Hematopoietic multipotent progenitor cell treated with erythropoietin and hydrocortisone succinate and interleukin-3 and kit ligand, for 4 days (in vitro differentiated cells): Measurements from ENCODE around the gene GPR37.
A peak's percentile ranks its signal among the peaks of the same experiment; 100 is the strongest.

ENCODE experiments used
- DNase-seq: peaks from one replicate; pipeline ENCODE4 v3.0.0-alpha.2; 2015

Gene GPR37

GRCh38 chr7:124765401-124766352 is at the start of gene GPR37:
Gene GPR37, minus strand, starts transcription at chr7:124765792. Its CDS starts 816 bp downstream, at chr7:124764976.
- peak; percentile 70 for DNase-seq

GRCh38 chr7:124813994-124814798 is 48.6 kb upstream of the GPR37 start:
- peak; percentile 27 for DNase-seq

GRCh38 chr7:124812764-124813163 is 47.2 kb upstream of the GPR37 start:
- no peak for DNase-seq

- DNase-seq: no peak
Observed at GRCh38 chr7:124811341-124811740, 45.7 kb upstream of the GPR37 start.

- DNase-seq: no peak
Observed at GRCh38 chr7:124810605-124811004, 45.0 kb upstream of the GPR37 start.

GRCh38 chr7:124808206-124808605 is 42.6 kb upstream of the GPR37 start:
- DNase-seq: no peak

GRCh38 chr7:124801330-124801895 is 35.8 kb upstream of the GPR37 start:
- DNase-seq: no peak

GRCh38 chr7:124800386-124800785 is 34.8 kb upstream of the GPR37 start:
- no peak for DNase-seq

GRCh38 chr7:124799448-124799847 is 33.9 kb upstream of the GPR37 start:
- DNase-seq: no peak

- no peak for DNase-seq
Observed at GRCh38 chr7:124796771-124797170, 31.2 kb upstream of the GPR37 start.

- DNase-seq: no peak
Observed at GRCh38 chr7:124792696-124793095, 27.1 kb upstream of the GPR37 start.

GRCh38 chr7:124792002-124792401 is 26.4 kb upstream of the GPR37 start:
- no peak for DNase-seq

- no peak for DNase-seq
Observed at GRCh38 chr7:124791426-124791825, 25.8 kb upstream of the GPR37 start.

- no peak for DNase-seq
Observed at GRCh38 chr7:124790645-124791044, 25.1 kb upstream of the GPR37 start.

- no peak for DNase-seq
Observed at GRCh38 chr7:124785994-124786393, 20.4 kb upstream of the GPR37 start.

- peak; percentile 67 for DNase-seq
Observed at GRCh38 chr7:124784879-124785818, 19.6 kb upstream of the GPR37 start.

GRCh38 chr7:124783271-124783670 is 17.7 kb upstream of the GPR37 start:
- no peak for DNase-seq

GRCh38 chr7:124781907-124782734 is 16.5 kb upstream of the GPR37 start:
- no peak for DNase-seq

GRCh38 chr7:124781418-124781817 is 15.8 kb upstream of the GPR37 start:
- no peak for DNase-seq

- DNase-seq: no peak
Observed at GRCh38 chr7:124780608-124781007, 15.0 kb upstream of the GPR37 start.

- no peak for DNase-seq
Observed at GRCh38 chr7:124780056-124780455, 14.5 kb upstream of the GPR37 start.
